Hippocampal formation (tissue), 2 donors: ENCODE results near the gene RHOF.

ENCODE experiments used
- DNase-seq, 2 donors: peaks; one replicate each; lab custom pipeline; 2025; lab: John Stamatoyannopoulos, UW

RHOF gene

DNA sequence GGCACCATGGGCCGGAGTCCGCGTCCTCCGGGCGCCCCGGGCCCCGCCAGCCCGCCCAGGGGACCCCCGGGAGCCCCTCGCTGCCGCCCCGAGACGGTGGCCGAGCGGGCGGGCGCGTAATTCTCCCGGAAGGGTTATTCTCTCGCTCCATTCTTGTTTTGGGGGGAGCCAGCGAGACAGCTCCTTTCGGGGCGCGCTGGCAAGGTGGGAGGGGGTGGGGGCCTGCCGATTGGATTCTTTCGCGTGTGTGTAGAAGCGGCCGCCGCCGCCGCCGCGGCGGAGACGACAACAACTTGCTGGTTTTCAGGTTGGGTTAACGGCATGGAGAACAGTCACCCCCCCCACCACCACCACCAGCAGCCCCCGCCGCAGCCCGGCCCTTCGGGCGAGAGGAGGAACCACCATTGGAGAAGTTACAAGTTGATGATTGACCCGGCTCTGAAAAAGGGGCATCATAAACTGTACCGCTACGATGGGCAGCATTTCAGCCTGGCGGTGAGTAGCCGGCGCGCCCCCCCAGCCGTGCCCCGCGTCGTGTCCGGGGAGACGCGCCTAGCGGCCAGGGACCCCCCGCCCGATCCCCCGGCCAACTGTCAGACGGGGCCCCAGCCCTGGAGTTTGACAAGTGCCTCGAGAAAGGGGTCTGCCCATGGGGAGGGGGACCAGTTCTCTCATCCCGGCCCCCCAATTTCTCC, 11.1 kb upstream of the RHOF start:
- peak in 1 of 2 donors; percentile 20 for DNase-seq

DNA sequence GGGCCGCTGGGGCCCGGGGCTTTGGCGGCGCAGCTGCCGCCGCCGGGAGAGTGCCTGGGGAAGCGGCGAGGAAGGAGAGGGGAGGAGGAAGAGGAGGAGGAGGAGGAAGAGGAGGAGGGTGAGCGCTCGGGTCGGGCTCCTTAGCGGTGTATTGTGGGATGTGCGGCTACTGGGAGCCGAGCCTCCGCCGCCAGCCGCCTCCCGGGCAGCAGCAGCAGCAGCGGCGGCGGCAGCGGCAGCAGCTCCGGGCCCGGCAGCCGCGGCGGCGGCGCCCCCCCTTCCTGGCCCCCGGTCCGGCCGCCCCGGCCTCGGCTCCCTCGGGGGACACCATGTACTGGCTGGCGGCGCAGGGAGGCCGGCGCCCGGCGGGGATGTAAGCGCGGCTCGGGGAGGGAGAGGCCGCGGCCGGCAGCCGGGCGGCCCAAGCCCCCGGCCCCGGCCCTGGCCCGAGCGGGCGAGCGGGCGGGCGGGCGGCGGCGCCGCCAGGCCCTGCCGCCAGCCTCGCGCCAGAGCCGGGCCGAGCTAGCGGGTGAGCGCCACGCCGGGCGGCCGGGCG, 10.5 kb upstream of the RHOF start, which contains the start of gene SETD1B:
TSS of gene SETD1B (plus strand) at position 149 of the 556 bp plus-strand sequence. CDS start 729 bp downstream, outside the sequence.
- DNase-seq: peak; percentile 44 to 63

- DNase-seq: peak; percentile 94 to 96
Observed at GRCh38 chr12:121802843-121803698, 9.6 kb upstream of the RHOF start.

DNA sequence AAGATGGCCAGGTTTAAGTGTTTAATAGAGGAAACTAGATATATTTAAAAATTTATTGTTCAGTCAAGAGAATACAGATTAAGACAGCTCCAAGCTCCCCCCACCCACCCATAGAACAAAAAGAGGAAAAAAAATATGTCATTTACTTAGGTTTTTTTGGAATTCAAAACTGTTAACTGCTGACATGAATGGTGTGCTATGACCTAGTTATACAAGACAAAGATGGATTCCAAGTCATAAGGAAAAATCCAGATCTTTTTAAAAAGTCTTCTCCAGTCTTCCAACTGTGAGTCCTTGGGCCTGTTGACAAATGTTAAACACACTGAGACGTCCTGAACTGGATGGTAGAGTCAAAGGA, 9.0 kb upstream of the RHOF start:
- peak in 1 of 2 donors; percentile 83 for DNase-seq

- DNase-seq: peak; percentile 39 to 60
Observed at GRCh38 chr12:121801595-121802484, 8.4 kb upstream of the RHOF start.

DNA sequence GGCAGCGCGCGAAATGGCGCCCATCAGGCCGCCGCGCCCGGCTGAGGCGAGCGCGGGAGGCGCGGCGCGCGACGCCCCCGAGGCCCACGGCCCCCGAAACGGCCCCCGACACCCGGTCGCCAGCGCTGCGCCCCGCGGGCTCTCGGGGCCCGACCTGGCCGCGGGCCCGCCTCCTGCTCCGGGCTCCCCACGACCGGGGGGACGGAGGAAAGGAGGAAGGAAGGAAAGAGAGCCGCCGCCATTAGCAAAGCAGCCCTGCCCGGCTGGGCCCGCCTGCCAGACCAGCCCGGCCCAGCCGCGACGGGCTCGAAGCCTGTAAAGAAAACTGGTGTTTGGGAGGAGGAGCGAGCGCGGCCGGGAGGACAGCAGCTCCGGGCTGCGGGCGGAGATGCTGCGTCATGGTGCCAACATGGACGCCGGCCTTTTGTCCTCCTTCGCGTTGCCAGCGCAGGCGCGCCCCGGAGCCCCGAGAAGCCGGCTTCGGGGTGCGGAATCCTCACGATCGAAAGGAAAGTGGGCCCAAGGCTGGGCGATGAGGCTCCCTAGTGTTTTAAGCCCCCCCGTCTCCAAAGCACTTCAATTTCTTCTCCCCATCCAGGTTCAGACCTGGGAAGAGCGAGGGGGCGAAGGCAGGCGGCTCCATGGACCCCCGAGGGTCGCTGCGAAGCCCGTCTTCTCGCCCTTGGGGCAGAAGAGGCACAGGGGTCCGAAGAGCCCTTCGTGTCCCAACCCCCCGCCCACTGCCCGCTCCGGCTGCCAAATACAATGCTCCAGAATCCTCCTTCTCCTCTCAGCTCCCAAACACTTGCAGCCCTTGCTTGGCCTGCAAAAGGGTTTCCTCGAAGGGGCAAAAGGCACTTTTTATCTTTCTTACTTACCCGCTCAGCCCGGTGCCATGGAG, 7.5 kb upstream of the RHOF start:
- peak; percentile 56 to 74 for DNase-seq

GRCh38 chr12:121799842-121800693, 6.6 kb upstream of the RHOF start:
- peak in 1 of 2 donors; percentile 66 for DNase-seq

GRCh38 chr12:121799156-121799841, 5.8 kb upstream of the RHOF start:
- peak; percentile 53 to 65 for DNase-seq

GRCh38 chr12:121798787-121799155, 5.3 kb upstream of the RHOF start:
- DNase-seq: no peak

- DNase-seq: peak in 1 of 2 donors; percentile 65
Observed at GRCh38 chr12:121797937-121798786, 4.7 kb upstream of the RHOF start.

GRCh38 chr12:121796855-121797751, 3.6 kb upstream of the RHOF start:
- DNase-seq: peak; percentile 60 to 81

GRCh38 chr12:121795034-121795968, 1.8 kb upstream of the RHOF start:
- peak; percentile 44 to 78 for DNase-seq

DNA sequence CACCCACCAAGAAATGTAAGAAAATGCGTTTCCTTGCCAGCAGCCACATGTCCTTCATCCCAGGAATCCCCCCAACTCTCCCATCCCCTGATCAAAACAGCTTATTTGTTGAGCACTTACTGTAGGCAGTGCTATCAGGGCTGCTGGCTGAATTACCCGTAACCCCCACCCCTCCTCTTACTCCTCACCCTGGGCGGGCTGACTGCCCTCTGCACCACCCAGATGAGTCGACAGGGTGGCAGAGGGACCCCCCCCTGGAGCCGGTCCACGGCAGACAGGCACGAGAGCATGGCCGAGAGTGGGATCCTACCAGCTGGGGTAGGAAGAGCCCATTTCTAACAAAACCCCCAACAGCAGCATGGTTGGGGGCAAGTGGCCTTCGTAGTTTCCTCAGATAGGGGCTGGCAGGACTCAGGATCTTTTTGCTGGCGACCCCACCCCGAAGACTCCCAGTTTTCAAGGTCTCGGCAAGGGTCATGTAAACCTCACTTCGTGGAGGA, 1.1 kb upstream of the RHOF start:
- no peak for DNase-seq

DNA sequence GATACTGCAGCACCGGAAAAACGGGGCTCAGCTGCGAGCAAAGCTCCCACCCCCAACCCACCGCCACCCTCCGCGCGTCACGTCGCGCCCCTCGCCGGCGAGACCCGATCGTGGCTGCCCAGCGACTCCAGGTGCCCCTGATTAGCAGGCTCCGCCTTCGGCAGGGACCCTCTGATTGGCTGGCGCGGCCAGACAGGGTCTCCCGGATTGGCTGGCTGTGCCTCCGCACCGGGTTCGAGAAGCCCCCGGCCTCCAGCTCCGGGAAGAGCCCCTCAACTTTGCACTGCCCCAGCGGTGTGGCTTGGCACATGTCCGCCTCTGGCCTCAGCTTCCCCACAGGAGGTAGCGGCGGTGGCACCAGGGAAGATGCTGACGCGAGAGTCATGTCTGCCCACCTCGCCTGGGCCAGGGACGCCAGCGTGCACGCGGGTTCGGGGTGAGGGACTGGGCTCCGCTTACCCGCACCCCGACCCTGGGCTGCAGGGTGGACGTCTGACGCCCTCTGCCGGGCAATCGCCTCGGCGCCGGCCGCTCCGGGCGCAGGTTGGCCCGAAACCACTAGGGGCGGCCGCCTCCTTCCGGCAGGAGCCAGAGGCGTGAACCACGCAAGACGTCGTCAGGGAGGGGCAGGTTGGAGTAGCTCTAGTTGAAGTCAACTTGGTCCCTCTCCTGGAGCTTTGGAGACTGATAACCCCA, 498 bp upstream of the RHOF start:
- DNase-seq: peak; percentile 77 to 84
